Measurements from ENCODE around the gene OR4F29. TPM values are rescaled to one million over a fixed set of nuclear protein-coding genes. Genes with fewer than 3 reads are reported as not detected.
"Not testable (repeated sequence)": the region's sequence is repeated elsewhere in the genome, so short reads cannot be mapped to it uniquely, and the experiment has no call there.

Gene OR4F29
- not detected for polyA plus RNA-seq (2013, experiment 1 of 2; ENCODE audit: insufficient read length)
- polyA plus RNA-seq (2013, experiment 2 of 2; ENCODE audit: insufficient read length), result not detected

GRCh38 chr1:451578-451977 lies at the start of gene OR4F29:
TSS of gene OR4F29 (minus strand) at chr1:451678. CDS start at chr1:451678, 0 bp downstream.
- DNase-seq, result not testable (repeated sequence)

All from fibroblast of skin of back (primary cell).